CMK (cell line): ENCODE results near the gene LCP2.

Experiments
- DNase-seq: peaks from one replicate; pipeline ENCODE4 v3.0.0-alpha.2; 2010; ENCODE audit warnings: low read depth

The LCP2 gene

DNA sequence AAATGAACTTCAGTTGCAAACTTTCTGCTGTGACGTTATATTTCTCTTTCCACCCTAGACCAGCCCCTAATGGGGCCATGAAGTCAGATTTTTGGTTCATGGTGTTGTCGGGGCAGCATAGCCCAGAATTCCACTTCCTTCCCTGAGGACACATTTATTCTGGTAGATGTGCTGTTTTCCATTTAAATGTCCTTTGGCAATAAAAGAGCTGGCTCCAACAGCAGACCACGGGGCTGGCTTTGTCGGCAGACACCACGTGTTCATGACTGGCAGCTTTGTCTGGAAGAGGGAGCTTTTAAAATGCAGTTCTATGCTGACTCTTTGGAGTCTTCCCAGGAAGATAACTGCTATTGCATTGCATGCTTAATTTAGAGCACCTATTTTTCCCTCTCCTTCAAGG is 17.6 kb upstream of the LCP2 start:
- DNase-seq = no peak

- no peak for DNase-seq
These were observed 17.0 kb upstream of the LCP2 start for GRCh38 chr5:170314541-170315095.

- DNase-seq = no peak
These were observed 16.2 kb upstream of the LCP2 start for GRCh38 chr5:170313816-170314215.

GRCh38 chr5:170313344-170313743 is 15.8 kb upstream of the LCP2 start:
- DNase-seq = no peak

- DNase-seq = no peak
These were observed 15.1 kb upstream of the LCP2 start for GRCh38 chr5:170312666-170313065.

DNA sequence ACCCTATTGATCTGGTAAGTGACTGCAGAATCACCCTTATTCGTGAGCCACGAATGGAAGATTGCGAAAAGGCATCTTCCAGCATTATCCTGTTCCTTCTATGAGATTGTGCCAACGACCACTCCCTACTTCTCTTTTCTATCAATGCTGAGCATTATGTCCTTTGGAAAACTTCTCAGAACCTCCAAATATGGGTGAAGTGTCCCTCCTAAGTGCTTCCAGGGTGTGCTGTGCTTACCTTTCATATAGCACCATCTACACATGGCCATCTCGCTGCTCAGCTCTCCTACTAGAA is 14.7 kb upstream of the LCP2 start:
- DNase-seq = no peak

- DNase-seq = no peak
These were observed 14.1 kb upstream of the LCP2 start for GRCh38 chr5:170311511-170312300.

DNA sequence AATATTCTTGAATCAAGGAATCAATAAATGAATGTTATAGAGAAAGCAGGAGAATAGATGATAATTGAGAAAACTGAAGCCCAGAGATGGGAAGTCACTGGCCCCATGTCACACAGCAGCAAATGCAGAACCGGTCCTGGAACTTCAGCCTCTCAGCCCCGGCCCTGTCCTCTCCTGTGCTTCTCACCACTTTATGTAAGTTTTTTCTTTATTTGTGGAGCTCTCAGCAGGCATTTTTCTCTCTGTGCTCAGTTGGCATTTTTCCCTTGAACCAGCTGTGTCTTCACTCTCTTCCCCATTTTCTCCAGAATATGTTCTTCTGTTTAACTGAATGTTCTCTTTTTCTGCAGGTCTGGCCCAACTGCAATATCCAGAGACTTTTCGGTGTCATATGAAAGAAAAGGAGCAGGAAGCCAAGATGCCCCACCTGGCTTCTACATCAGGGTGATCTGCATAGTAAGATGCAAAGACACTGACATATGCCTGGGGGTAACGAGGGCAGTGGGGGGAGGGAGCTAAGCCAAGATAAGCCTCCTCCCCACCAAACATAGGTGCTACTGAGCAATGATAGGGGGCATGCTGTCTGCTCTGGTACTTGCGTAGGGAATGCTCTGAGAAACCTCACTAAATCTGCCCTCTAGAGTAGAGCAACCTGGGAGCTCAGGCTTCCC is 12.8 kb upstream of the LCP2 start:
- DNase-seq = no peak

DNA sequence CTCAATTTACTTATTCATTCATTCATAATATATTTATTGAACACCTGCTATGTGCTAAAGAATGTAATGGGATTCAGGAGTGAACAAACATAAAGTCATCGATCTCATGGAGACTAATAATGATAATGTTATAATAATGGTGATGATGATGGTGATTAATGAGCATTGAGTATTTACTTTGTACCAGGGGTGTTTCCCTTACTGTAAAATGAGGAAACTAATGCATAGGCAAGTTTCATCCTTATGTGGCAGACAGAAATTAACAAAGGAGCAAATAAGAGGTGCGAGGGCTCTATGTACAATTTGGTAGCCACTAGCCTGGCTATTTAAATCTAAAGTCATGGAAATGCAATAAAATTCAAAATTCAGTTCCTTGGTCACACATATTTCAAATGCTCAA is 11.1 kb upstream of the LCP2 start:
- no peak for DNase-seq

- DNase-seq = no peak
These were observed 10.2 kb upstream of the LCP2 start for GRCh38 chr5:170307575-170308465.

DNA sequence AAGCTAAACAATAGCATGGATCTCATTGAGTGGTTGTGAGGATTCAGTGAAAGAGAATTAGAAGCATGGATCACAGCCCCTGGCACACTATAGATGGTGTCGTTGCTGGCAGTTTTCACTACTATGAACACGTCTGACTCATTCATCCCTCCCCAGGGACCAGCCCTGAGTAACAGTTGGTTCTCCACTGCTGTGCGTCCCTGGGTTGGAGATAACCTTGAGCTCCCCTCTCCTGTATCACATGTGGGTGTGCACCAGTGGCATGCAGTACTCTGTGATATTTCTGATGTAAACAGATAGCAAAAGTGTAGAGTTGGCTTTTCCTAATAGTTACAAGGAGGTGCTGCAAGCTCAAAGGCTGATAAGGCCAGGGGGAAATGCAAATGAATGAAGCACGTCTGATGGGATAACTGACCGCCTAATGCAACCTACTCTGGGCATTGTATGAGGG is 8.8 kb upstream of the LCP2 start:
- DNase-seq = no peak

- no peak for DNase-seq
These were observed 8.1 kb upstream of the LCP2 start for GRCh38 chr5:170305646-170306025.

DNA sequence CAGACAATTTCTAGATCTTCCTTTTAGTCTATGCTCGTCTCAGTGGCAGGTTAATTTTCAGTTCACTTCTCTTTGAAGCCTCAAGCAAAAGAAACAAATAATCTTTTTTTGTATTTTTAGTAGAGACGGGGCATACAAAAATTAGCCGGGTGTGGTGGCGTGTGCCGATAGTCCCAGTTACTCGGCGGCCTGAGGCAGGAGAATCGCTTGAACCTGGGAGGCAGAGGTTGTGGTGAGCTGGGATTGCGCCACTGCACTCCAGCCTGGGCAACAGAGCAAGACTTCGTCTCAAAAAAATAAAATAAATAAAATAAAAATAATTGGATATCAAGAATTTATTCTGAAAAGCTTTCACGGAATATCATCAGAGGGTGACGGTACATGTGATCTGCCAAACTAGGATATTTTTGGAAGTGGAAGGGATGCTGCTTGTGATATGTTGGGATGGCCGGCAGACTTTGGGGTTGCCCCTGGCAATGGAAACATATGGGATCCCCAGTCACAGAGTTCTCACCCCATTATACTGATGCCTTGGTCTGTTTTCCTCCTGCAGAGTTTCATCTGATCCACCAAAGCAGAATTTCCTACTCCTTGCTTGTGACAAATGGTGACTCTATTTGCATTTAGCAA is 7.6 kb upstream of the LCP2 start:
- no peak for DNase-seq

GRCh38 chr5:170303549-170303948 is 6.0 kb upstream of the LCP2 start:
- no peak for DNase-seq

DNA sequence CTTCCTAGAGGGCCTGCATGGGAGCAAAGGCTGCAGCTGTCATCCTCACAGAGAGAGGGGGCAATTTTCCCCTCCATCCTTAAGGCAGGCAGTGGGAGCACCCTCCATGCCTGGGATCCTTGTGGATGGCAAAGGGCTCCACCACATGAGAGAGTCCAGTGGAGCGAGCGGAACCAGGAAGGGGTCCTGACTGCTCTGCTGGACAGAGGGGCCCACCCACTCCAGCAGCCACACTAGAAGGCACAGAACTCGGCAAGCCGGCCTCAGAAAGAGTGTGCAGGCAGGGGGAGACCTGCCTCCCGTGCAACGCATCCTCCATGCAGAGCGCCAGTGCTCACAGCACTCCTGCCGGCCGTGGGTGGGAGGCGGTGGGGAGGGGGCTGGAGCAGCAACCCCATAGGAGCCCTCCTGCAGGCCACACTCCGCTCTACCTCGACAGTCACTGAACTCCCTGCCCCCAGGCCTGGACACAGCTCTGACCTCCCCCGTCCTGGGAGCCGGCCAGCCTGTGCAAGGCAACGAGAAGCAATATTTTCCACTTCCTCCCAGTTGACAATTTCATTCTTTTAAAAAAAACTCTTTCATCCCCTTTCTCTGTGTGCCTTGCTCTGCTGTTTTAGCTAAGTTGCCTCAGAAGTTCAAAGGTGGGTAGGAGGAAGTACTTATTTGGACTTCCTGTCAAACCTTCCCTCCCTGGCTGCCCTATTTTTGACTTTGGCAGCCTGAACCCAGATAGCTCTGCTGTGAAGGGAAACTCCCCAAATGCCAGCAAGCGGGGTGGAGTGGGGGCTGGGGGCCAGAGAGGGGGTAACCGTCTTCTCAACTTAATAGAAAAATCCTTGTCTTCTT is 5.3 kb upstream of the LCP2 start:
- no peak for DNase-seq

- no peak for DNase-seq
These were observed 4.5 kb upstream of the LCP2 start for GRCh38 chr5:170301981-170302652.

GRCh38 chr5:170301149-170301548 is 3.6 kb upstream of the LCP2 start:
- no peak for DNase-seq

DNA sequence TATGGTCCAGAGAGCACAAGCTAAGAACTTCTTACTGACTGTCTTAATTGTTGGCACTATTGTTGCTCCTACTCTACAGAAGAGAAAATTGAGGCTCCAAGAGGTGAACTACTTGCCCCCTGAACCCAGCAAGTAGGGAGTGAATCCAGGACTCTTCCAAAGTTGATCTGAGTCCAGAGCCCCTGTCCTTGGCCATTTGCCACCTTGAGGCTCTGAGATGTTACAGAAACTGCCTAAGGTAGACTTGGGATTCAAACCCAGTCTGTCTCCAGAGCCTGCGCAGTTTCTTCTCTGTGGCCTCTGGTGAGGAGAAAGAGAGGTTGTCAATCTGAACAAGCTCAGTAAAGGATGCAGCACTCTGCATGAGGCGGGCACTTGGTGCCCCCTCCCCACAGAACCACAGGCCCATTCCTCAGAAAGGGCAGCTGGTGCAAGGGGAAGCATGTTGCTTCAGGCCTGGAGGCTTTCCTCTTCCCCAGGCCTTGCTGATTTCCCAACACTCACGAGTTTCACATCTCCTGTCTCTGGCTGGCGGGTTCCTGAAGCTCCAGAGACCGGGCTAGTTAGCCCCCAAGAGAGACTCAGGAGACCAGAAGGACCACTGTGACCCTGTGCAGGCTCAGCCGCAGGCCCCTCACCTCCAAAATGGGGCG is 2.9 kb upstream of the LCP2 start:
- DNase-seq = no peak

DNA sequence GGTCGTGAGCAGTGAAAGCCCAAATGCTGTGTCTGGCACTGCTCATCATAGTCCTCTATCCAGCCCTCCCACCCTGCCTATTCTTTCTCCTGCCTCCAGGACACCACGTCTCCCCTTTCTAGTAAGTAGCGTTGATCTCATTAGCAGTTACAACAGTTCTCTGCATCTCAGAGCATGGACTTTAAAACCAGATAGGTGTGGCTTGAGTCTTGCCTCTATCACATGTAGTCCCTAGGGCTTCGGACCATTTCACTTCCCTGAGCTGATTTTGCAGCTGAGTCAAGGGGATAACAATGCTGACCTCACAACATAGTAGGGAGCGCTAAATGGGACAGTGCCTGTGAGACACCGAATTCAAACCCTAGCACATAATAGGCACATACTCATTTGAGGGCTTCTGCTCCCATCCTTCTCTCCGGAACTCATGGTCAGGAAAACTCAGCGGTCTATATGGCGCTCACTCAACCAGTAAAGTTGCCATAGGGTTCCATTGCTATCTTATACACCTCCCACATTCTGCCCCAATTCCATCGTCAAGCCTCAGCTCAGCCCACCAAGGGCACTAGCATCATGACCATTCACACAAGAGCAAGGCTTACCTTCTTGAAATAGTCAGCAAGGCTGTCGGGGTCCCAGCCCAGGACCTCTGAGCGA is 515 bp downstream of the LCP2 start:
- no peak for DNase-seq
